Activated T-cell treated with anti-CD3 and anti-CD28 coated beads, Interleukin-2, amount 50 U/mL, for 4 hours (primary cell): Measurements from ENCODE around the gene CDK4. TPM values are rescaled to one million over a fixed set of nuclear protein-coding genes. Genes with fewer than 3 reads are reported as not detected.

Experiments used
- ATAC-seq, 2 donors: fragments of 200-7000 bp; cut with Tn5 transposase; one replicate each; pipeline ENCODE4 v1.10.0; 2021
- DNase-seq: peaks from one replicate; pipeline ENCODE4 v3.0.0-alpha.2; 2020
- H3K27me3 Mint-ChIP-seq: one replicate; pipeline ENCODE4 v1.8.0; 2021; ENCODE audit warnings: low read depth, mixed read lengths
- H3K36me3 Mint-ChIP-seq: one replicate; pipeline ENCODE4 v1.8.0; 2022; ENCODE audit warnings: mixed read lengths; ENCODE audit not compliant: insufficient read depth
- H3K4me1 Mint-ChIP-seq: one replicate; pipeline ENCODE4 v1.8.0; 2021; ENCODE audit warnings: low read depth, mixed read lengths
- H3K4me3 Mint-ChIP-seq: one replicate; pipeline ENCODE4 v1.8.0; 2021; ENCODE audit warnings: mild to moderate bottlenecking, moderate library complexity, mixed read lengths
- H3K9me3 Mint-ChIP-seq: one replicate; pipeline ENCODE4 v1.8.0; 2021; ENCODE audit warnings: mixed read lengths
- total RNA-seq, 3 donors: library from RNA; stranded (reverse); gene quantifications; one replicate each; pipeline ENCODE4 v1.2.1, GENCODE V29; 2021

The CDK4 gene
- total RNA-seq, 3 donors from 2014 or later: 347 to 382 (median 378) TPM

GRCh38 chr12:57744194-57744776, 7.8 kb downstream of the CDK4 start:
- H3K36me3 Mint-ChIP-seq: peaks cover 27% of the 10 kb centered on the region
- DNase-seq: peak; percentile 66
- H3K4me3 Mint-ChIP-seq: peak overlapping the region; percentile 95
- no peaks in the 10 kb centered on the region for H3K9me3 Mint-ChIP-seq
- H3K27me3 Mint-ChIP-seq: no peaks in the 10 kb centered on the region
- H3K4me1 Mint-ChIP-seq: peaks cover 54% of the 10 kb centered on the region
- ATAC-seq: peak; percentile 46 to 48

GRCh38 chr12:57743769-57744168, 8.3 kb downstream of the CDK4 start:
- H3K4me3 Mint-ChIP-seq: peak overlapping the region; percentile 95
- no peak for DNase-seq
- ATAC-seq: no peak
- H3K27me3 Mint-ChIP-seq: no peaks in the 10 kb centered on the region
- peaks cover 26% of the 10 kb centered on the region for H3K36me3 Mint-ChIP-seq
- peaks cover 58% of the 10 kb centered on the region for H3K4me1 Mint-ChIP-seq
- no peaks in the 10 kb centered on the region for H3K9me3 Mint-ChIP-seq

GRCh38 chr12:57741844-57742738, 10.0 kb downstream of the CDK4 start:
- peaks cover 16% of the 10 kb centered on the region for H3K36me3 Mint-ChIP-seq
- peak; percentile 64 to 66 for ATAC-seq
- H3K27me3 Mint-ChIP-seq: no peaks in the 10 kb centered on the region
- H3K9me3 Mint-ChIP-seq: no peaks in the 10 kb centered on the region
- DNase-seq: peak; percentile 68
- peak overlapping the region; percentile 91 for H3K4me3 Mint-ChIP-seq
- H3K4me1 Mint-ChIP-seq: peaks cover 58% of the 10 kb centered on the region

GRCh38 chr12:57741413-57741789, 10.7 kb downstream of the CDK4 start:
- peaks cover 63% of the 10 kb centered on the region for H3K4me1 Mint-ChIP-seq
- H3K4me3 Mint-ChIP-seq: peak overlapping the region; percentile 91
- H3K9me3 Mint-ChIP-seq: no peaks in the 10 kb centered on the region
- H3K36me3 Mint-ChIP-seq: peaks cover 19% of the 10 kb centered on the region
- ATAC-seq (no peak), DNase-seq (no peak)
- no peaks in the 10 kb centered on the region for H3K27me3 Mint-ChIP-seq

GRCh38 chr12:57740656-57741412, 11.3 kb downstream of the CDK4 start:
- H3K4me1 Mint-ChIP-seq: peaks cover 60% of the 10 kb centered on the region
- H3K4me3 Mint-ChIP-seq: peak overlapping the region; percentile 91
- H3K9me3 Mint-ChIP-seq: no peaks in the 10 kb centered on the region
- H3K27me3 Mint-ChIP-seq: no peaks in the 10 kb centered on the region
- H3K36me3 Mint-ChIP-seq: peaks cover 16% of the 10 kb centered on the region
- peak; percentile 68 for DNase-seq
- peak; percentile 43 to 48 for ATAC-seq

- peaks cover 55% of the 10 kb centered on the region for H3K4me1 Mint-ChIP-seq
These were observed 12.1 kb downstream of the CDK4 start for GRCh38 chr12:57739914-57740538.

GRCh38 chr12:57739387-57739786, 12.7 kb downstream of the CDK4 start:
- Mint-ChIP-seq H3K36me3 (peaks cover 20% of the 10 kb centered on the region), H3K4me3 (peak overlapping the region; percentile 64), H3K9me3 (no peaks in the 10 kb centered on the region), H3K27me3 (no peaks in the 10 kb centered on the region), H3K4me1 (peaks cover 51% of the 10 kb centered on the region)
- DNase-seq: no peak
- ATAC-seq: no peak

More at GRCh38 chr12:57739914-57740538, 12.1 kb downstream of the CDK4 start:
- Mint-ChIP-seq H3K27me3 (no peaks in the 10 kb centered on the region), H3K9me3 (no peaks in the 10 kb centered on the region), H3K4me3 (peak overlapping the region; percentile 64), H3K36me3 (peaks cover 13% of the 10 kb centered on the region)
- no peak for ATAC-seq
- DNase-seq: no peak

- Mint-ChIP-seq H3K4me1 (peaks cover 45% of the 10 kb centered on the region), H3K36me3 (peaks cover 22% of the 10 kb centered on the region), H3K27me3 (no peaks in the 10 kb centered on the region), H3K4me3 (peak within 1 kb of the TSS; percentile 64), H3K9me3 (no peaks in the 10 kb centered on the region)
- no peak for ATAC-seq
- no peak for DNase-seq
These were observed 13.4 kb downstream of the CDK4 start, which contains the start of gene AGAP2 for GRCh38 chr12:57738661-57739237. Gene AGAP2 (minus strand): TSS chr12:57738742. CDS start chr12:57738246, 496 bp downstream.

GRCh38 chr12:57737467-57738460, 14.3 kb downstream of the CDK4 start:
- H3K9me3 Mint-ChIP-seq: no peaks in the 10 kb centered on the region
- H3K4me3 Mint-ChIP-seq: no peak overlapping the region
- DNase-seq (no peak), ATAC-seq (no peak)
- H3K27me3 Mint-ChIP-seq: no peaks in the 10 kb centered on the region
- peaks cover 45% of the 10 kb centered on the region for H3K4me1 Mint-ChIP-seq
- H3K36me3 Mint-ChIP-seq: peaks cover 26% of the 10 kb centered on the region

- Mint-ChIP-seq H3K36me3 (peaks cover 34% of the 10 kb centered on the region), H3K4me3 (no peak overlapping the region), H3K9me3 (no peaks in the 10 kb centered on the region), H3K4me1 (peaks cover 38% of the 10 kb centered on the region), H3K27me3 (no peaks in the 10 kb centered on the region)
- no peak for DNase-seq
- ATAC-seq: no peak
These were observed 15.2 kb downstream of the CDK4 start for GRCh38 chr12:57736741-57737466.

GRCh38 chr12:57735952-57736740, 16.0 kb downstream of the CDK4 start:
- Mint-ChIP-seq H3K4me1 (peaks cover 32% of the 10 kb centered on the region), H3K9me3 (no peaks in the 10 kb centered on the region), H3K4me3 (peak overlapping the region; percentile 26), H3K27me3 (no peaks in the 10 kb centered on the region), H3K36me3 (peaks cover 41% of the 10 kb centered on the region)
- ATAC-seq: no peak
- no peak for DNase-seq
